GM06990 (cell line): ENCODE measurements around the gene TUT1.

Experiments used
- DNase-seq: peaks from one replicate; pipeline ENCODE4 v3.0.0-alpha.2; 2011; ENCODE audit not compliant: insufficient read length; ENCODE audit errors: extremely low read depth
- H3K27me3 ChIP-seq: replicated peaks from 2 replicates; pipeline ENCODE4 v1.6.0; 2011; ENCODE audit warnings: low read length; ENCODE audit not compliant: control insufficient read depth, insufficient read depth
- H3K36me3 ChIP-seq: 2 replicates; pipeline ENCODE4 v1.5.1; 2011; ENCODE audit warnings: low read length; ENCODE audit not compliant: control insufficient read depth, insufficient read depth
- H3K4me3 ChIP-seq: replicated peaks from 2 replicates; pipeline ENCODE4 v1.5.1; 2011; ENCODE audit warnings: low read depth, mild to moderate bottlenecking, control low read depth, low read length
- CTCF ChIP-seq: IDR thresholded peaks from 2 replicates; pipeline ENCODE4 v1.5.1; 2011; ENCODE audit warnings: low read length, control low read depth, mild to moderate bottlenecking, inconsistent platforms; ENCODE audit not compliant: insufficient read depth, poor library complexity, severe bottlenecking

The TUT1 gene

GRCh38 chr11:62599069-62599696 is 7.9 kb upstream of the TUT1 start:
- peak overlapping the region; percentile 93 for H3K4me3 ChIP-seq
- no peaks in the 10 kb centered on the region for H3K27me3 ChIP-seq
- DNase-seq: peak; percentile 89
- peaks cover 42% of the 10 kb centered on the region for H3K36me3 ChIP-seq
- TF ChIP-seq CTCF: no peak

GRCh38 chr11:62595124-62595523 is 3.8 kb upstream of the TUT1 start:
- TF ChIP-seq CTCF: no peak
- DNase-seq: no peak
- Histone ChIP-seq H3K27me3 (no peaks in the 10 kb centered on the region), H3K36me3 (peaks cover 43% of the 10 kb centered on the region), H3K4me3 (no peak overlapping the region)

GRCh38 chr11:62593434-62594044 is 2.2 kb upstream of the TUT1 start:
- H3K4me3 ChIP-seq: no peak overlapping the region
- DNase-seq: peak; percentile 45

GRCh38 chr11:62592989-62593421 is 1.7 kb upstream of the TUT1 start:
- Histone ChIP-seq H3K4me3 (no peak overlapping the region), H3K27me3 (no peaks in the 10 kb centered on the region), H3K36me3 (peaks cover 41% of the 10 kb centered on the region)
- TF ChIP-seq CTCF: no peak
- no peak for DNase-seq

More at GRCh38 chr11:62593434-62594044, 2.2 kb upstream of the TUT1 start:
- peaks cover 45% of the 10 kb centered on the region for H3K36me3 ChIP-seq
- peak; percentile 69 for TF ChIP-seq CTCF
- H3K27me3 ChIP-seq: no peaks in the 10 kb centered on the region

GRCh38 chr11:62592146-62592815 is 958 bp upstream of the TUT1 start:
- no peak for TF ChIP-seq CTCF
- H3K36me3 ChIP-seq: peaks cover 37% of the 10 kb centered on the region
- H3K27me3 ChIP-seq: no peaks in the 10 kb centered on the region
- peak overlapping the region; percentile 55 for H3K4me3 ChIP-seq
- no peak for DNase-seq
